8988T (cell line): ENCODE results near the gene PEX5L.

Experiments
- DNase-seq: peaks from one replicate; pipeline ENCODE4 v3.0.0; 2011

Gene PEX5L

GRCh38 chr3:179885950-179886349 is 150.8 kb downstream of the PEX5L start:
- DNase-seq, result no peak

DNA sequence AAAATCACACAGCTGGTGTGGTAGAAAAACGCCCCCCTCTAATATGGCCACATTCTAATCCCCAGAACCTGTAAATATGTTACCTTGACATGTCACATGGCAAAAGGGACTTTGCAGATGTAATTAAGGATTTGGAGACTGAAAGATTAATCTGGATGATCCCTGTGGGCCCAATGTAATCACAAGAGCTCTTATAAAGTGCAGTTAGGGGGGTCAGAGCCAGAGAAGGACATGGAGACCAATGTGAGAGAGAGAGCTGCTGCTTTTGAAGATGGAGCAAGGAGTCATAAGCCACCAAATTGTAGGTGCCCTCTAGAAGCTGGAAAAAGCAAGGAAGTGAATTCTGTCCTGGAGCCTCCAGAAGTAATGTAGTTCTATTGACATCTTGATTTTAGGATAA is 152.6 kb downstream of the PEX5L start:
- no peak for DNase-seq

DNA sequence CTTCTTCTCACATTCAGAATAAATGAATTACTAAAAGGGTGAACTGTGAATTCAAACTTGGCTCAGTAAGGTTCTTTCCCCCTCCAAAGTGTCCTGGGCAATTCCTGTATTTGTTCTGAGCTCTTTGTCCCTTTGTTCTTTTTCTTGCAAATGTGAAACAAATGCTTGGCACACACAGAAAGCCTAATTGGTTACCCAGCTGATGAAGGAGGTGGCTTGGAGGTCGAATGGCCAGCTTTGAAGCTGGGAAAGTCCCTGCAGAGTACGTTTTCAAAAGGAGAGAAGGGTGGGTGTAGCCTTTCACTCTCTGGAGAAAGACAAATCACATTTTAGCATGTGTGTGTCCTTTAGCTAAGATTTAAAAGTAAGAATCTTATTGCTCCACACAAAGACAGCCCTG is 154.4 kb downstream of the PEX5L start:
- DNase-seq, result no peak

GRCh38 chr3:179881791-179882190 is 154.9 kb downstream of the PEX5L start:
- no peak for DNase-seq

GRCh38 chr3:179880868-179881267 is 155.9 kb downstream of the PEX5L start:
- no peak for DNase-seq

DNA sequence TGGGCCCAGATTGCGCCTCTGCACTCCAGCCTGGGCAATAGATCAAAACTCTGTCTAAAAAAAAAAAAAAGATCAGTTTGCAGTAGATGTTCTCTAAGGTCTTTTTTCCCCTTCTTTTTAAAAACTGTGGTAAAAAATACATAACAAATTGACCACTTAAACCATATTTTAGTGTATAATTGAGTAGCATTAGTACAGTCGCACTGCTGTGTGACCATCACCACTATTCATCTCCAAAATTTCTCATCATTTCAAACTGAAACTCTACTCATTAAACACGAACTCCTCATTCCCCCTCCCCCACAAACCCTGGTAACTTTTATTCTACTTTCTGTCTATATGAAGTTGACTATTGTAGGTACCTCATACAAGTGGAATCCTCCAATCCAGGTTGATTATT is 160.3 kb downstream of the PEX5L start:
- no peak for DNase-seq

DNA sequence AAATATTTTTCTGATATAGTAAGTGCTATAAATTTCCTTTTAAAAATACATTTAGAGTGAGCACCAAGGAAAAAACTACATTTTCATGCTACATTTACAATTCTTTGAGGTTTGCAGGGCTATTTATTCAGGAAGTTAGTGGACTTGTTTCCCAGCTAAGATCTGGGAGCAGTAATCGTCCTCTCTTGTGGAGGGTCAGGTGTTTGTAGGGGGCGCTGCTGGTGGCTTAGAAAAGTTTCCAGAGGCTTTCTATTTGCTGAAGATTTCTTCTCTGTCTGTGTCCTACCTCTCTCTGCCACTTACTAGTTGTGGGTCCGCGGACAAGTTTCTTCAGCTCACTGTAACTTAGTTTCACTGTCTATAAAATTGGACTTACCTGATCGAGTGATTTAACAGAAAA is 163.9 kb downstream of the PEX5L start:
- no peak for DNase-seq

DNA sequence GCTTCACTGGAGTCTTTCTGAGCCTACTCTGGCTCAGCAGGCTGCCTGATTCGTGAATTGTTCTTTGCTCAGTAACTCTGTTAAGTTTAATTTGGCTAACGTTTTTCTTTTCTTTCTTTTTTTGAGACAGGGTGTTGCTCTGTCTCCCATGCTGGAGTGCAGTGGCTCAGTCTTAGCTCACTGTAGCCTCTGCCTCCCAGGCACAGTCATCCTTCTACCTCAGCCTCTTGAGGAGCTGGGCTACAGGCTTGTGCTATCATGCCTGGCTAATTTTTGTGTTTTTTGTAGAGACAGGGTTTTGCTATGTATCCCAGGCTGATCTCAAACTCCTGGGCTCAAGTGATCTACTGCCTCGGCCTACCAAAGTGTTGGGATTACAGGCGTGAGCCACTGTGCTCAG is 165.0 kb downstream of the PEX5L start:
- DNase-seq, result no peak

- no peak for DNase-seq
Observed at GRCh38 chr3:179868715-179869114, 168.0 kb downstream of the PEX5L start.

- no peak for DNase-seq
Observed at GRCh38 chr3:179867961-179868360, 168.8 kb downstream of the PEX5L start.

- DNase-seq, result no peak
Observed at GRCh38 chr3:179865861-179866505, 170.8 kb downstream of the PEX5L start.

DNA sequence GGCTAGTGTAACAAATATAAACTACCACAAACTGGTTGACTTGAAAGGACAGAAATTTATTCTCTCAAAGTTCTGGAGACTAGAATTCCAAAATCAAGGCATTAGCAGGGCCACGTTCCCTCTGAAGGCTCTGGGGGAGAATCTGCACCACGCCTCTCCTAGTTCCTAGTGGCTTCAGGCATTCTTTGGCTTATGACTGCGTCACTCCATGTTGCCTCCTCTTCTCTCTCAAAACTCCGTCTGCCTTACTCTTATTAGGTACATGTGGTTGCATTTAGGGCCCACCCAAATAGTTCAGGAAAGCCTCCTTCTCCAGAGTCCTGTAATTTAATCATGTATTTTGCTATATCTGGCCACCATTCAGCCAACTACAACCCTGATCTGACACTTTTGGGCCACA is 174.8 kb downstream of the PEX5L start:
- no peak for DNase-seq

- DNase-seq, result no peak
Observed at GRCh38 chr3:179861292-179861691, 175.4 kb downstream of the PEX5L start.

GRCh38 chr3:179860275-179861107 is 176.2 kb downstream of the PEX5L start:
- no peak for DNase-seq

DNA sequence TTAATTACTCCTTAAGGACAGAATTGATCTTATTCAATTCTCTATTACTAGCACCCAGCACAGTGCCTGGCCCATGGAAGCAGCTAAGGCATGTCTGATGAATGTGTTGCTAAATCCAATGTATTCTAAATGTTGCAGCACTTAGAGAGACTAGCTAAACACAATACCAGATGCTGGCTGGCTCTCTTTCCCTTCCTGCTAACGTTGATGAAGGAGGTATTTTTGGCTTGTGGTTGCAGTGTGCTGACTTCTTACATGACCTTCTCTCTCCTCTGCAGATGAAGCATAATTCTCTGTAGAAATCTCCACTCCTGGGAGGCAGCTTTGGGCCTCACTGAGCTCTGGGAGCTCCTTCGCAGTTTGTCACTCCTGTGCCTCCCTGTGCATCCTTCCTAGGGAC is 183.6 kb downstream of the PEX5L start:
- DNase-seq, result no peak

- DNase-seq, result no peak
Observed at GRCh38 chr3:179852142-179852905, 184.4 kb downstream of the PEX5L start.

DNA sequence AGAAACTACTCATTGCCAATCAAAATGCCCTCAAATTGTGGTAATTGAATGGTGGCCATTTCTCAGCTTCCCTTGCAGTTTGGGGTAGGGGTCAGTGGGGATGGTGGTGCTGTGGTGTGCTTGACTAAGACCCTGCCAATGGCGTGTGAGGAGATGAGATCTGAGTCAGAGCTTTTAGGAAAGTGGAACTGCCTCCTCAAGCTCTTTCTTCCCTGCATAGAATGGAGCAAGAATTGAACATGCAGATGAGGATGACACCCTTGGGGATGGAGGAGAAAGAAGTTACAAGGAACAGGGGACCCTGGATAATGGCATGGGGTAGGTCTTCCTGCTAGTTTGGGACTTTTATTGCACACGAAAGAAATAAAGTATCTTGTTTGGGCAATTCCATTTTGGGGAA is 188.0 kb downstream of the PEX5L start:
- DNase-seq, result no peak

GRCh38 chr3:179842061-179842460 is 194.7 kb downstream of the PEX5L start:
- no peak for DNase-seq

DNA sequence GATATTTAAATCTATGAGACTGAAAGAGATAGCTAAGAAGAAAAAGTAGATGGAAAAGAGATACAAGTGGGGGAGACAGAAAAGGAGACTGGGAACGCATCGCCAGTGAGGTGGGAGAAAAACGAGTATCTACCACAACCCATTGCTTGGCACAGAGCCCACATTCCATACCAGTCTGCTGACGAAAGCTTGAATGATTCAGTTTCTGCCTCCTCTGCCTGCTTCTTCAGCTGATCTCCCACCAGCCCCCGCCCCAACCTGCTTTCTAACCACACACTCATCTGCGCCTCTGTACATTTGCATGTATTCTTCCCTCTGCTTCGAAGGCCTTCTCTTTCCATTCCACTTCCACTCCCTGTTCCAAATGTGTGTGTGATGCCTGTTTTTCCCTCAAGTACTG is 195.8 kb downstream of the PEX5L start:
- peak; percentile 31 for DNase-seq

GRCh38 chr3:179837374-179837773 is 199.4 kb downstream of the PEX5L start:
- no peak for DNase-seq

DNA sequence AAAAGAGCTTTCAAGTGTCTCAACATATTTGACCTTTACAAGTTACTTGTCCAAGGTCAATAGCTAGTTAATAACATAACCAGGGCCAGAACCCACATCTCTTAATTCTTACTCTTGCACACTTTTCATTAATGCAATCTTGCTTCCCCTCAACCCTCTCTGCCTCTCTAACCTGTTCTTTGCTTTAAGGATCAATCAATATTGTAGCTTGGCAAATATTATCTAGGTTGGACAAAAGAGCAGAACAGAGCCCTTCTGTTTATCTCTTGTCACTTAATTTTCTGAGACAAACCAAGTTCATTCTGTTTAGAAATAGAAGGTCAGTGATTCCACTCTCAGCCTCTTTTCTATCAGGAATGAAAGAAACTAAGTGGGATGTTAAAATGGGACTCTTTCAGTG is 203.4 kb downstream of the PEX5L start:
- DNase-seq, result no peak

DNA sequence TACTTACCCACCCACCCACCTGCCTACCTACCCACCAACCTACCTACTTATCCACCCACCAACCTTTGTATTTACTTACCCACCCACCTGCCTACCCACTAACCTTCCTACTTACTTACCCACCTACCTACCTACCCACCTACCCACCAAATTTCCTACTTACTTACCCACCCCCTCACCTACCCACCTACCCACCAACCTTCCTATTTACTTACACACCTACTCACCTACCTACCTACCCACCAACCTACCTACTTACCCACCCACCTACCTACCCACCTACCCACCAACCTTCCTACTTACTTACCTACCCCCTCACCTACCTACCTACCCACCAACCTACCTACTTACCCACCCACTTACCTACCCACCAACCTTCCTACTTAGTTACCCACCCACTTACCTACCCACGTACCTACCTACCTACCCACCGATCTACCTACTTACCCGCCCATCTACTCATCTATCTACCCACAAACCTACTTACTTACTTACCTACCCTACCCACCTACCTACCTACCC is 204.3 kb downstream of the PEX5L start:
- DNase-seq, result no peak

- DNase-seq, result no peak
Observed at GRCh38 chr3:179829401-179829800, 207.3 kb downstream of the PEX5L start.

DNA sequence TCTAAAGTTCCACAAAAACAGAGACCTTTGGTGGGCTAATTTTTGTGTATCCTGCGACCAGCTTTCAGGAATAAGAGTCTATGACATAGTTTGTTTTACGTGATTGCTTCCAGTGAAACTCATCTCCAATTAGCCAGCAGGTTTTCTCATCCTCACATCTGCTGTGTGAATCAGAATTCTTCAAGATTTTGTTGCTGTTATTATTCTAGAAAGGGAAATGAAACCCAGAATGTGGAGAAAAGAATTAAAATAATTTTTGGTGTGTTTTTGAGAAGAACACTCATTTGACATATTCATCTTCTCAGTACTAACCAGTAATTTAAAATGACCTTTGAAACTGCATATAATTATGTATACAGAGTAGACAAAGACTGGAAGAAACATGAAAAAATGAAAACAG is 208.0 kb downstream of the PEX5L start:
- DNase-seq, result no peak
